IMR-90 (cell line): ENCODE results near the gene VWCE.

Experiments
- BHLHE40 ChIP-seq: fragments of 150-350 bp; IDR thresholded peaks from 2 replicates; pipeline ENCODE4 v1.6.1; 2016; ENCODE audit warnings: mild to moderate bottlenecking, low read depth, low read length
- CEBPB ChIP-seq: IDR thresholded peaks from 2 replicates; pipeline ENCODE4 v1.6.1; 2012; ENCODE audit warnings: low read depth, low read length, improper control_type of control experiment
- CHD1 ChIP-seq: IDR thresholded peaks from 2 replicates; pipeline ENCODE4 v1.6.1; 2012; ENCODE audit warnings: low read depth, low read length, improper control_type of control experiment
- CTCF ChIP-seq: conservative IDR thresholded peaks from 2 replicates; pipeline ENCODE4 v1.5.1; 2012; ENCODE audit warnings: mild to moderate bottlenecking, low read depth, low read length, improper control_type of control experiment
- ELK1 ChIP-seq: fragments of 150-350 bp; IDR thresholded peaks from 2 replicates; pipeline ENCODE4 v1.6.1; 2016; ENCODE audit warnings: low read depth, mild to moderate bottlenecking, low read length, moderate library complexity, borderline replicate concordance
- FOS ChIP-seq: fragments of 150-350 bp; IDR thresholded peaks from 2 replicates; pipeline ENCODE4 v1.6.1; 2016; ENCODE audit warnings: low read depth, low read length
- MAFK ChIP-seq: IDR thresholded peaks from 2 replicates; pipeline ENCODE4 v1.6.1; 2012; ENCODE audit warnings: low read depth, low read length, improper control_type of control experiment
- MAZ ChIP-seq: IDR thresholded peaks from 2 replicates; pipeline ENCODE4 v1.6.1; 2012; ENCODE audit warnings: low read depth, mild to moderate bottlenecking, low read length, improper control_type of control experiment, moderate library complexity, borderline replicate concordance
- POLR2A ChIP-seq: IDR thresholded peaks from 2 replicates; pipeline ENCODE4 v1.6.1; 2012; ENCODE audit warnings: mild to moderate bottlenecking, low read depth, low read length
- RAD21 ChIP-seq: IDR thresholded peaks from 2 replicates; pipeline ENCODE4 v1.6.1; 2012; ENCODE audit warnings: low read length, improper control_type of control experiment
- RCOR1 ChIP-seq: IDR thresholded peaks from 2 replicates; pipeline ENCODE4 v1.6.1; 2012; ENCODE audit warnings: mild to moderate bottlenecking, low read length, improper control_type of control experiment; ENCODE audit not compliant: insufficient replicate concordance
- RFX5 ChIP-seq: IDR thresholded peaks from 2 replicates; pipeline ENCODE4 v1.8.0; 2012; ENCODE audit warnings: low read depth, mild to moderate bottlenecking, low read length, moderate library complexity
- SMC3 ChIP-seq: fragments of 150-350 bp; IDR thresholded peaks from 2 replicates; pipeline ENCODE4 v1.6.1; 2016; ENCODE audit warnings: low read depth, mild to moderate bottlenecking, antibody characterized with exemption, low read length, moderate library complexity
- TF ChIP-seq, protein P1 (sequence below): fragments of 150-350 bp; IDR thresholded peaks from 2 replicates; pipeline ENCODE4 v1.6.1; 2017; ENCODE audit warnings: mild to moderate bottlenecking, antibody characterized with exemption, low read length, low read depth

- TF ChIP-seq, protein P1, sequence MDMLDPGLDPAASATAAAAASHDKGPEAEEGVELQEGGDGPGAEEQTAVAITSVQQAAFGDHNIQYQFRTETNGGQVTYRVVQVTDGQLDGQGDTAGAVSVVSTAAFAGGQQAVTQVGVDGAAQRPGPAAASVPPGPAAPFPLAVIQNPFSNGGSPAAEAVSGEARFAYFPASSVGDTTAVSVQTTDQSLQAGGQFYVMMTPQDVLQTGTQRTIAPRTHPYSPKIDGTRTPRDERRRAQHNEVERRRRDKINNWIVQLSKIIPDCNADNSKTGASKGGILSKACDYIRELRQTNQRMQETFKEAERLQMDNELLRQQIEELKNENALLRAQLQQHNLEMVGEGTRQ: no peak
- no peak for TF ChIP-seq CTCF
- TF ChIP-seq POLR2A: no peak
- no peak for TF ChIP-seq ELK1
- no peak for TF ChIP-seq RAD21
- no peak for TF ChIP-seq CEBPB
- no peak for TF ChIP-seq RFX5
- TF ChIP-seq CHD1: no peak
- no peak for TF ChIP-seq FOS
- TF ChIP-seq MAZ: no peak
- TF ChIP-seq MAFK: no peak
- TF ChIP-seq SMC3: no peak
- TF ChIP-seq BHLHE40: no peak
- TF ChIP-seq RCOR1: no peak
Observed at GRCh38 chr11:61302550-61302949, 7.4 kb upstream of the VWCE start.
